GM18867 (cell line): ENCODE measurements around the gene MRPS5.

Source experiments
- ATAC-seq: cut with Tn5 transposase; IDR thresholded peaks from one replicate; pipeline ENCODE4 v1.9.1; 2021; ENCODE audit warnings: mild to moderate bottlenecking, moderate library complexity; ENCODE audit not compliant: unreplicated experiment

Gene MRPS5

GRCh38 chr2:95061601-95062183 is 59.9 kb downstream of the MRPS5 start:
- no peak for ATAC-seq

DNA sequence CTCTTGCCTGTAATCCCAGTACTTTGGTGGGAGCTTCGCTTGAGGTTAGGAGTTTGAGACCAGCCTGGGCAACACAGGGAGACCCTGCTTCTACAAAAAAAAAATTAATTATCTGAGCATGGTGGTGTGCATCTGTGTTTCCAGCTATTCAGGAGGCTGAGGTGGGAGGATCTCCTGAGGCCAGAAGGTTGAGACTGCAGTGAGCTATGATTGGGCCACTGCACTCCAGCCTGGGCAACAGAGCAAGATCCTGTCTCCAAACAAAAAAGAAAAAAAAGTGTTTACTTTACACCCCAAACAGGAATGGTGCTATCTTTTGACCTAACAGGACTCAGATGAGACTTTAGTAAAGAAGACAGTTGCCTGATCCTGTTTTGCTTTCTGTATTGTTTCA is 60.5 kb downstream of the MRPS5 start:
- no peak for ATAC-seq

GRCh38 chr2:95060446-95061118 is 61.0 kb downstream of the MRPS5 start:
- ATAC-seq: no peak

GRCh38 chr2:95059656-95060370 is 61.8 kb downstream of the MRPS5 start:
- no peak for ATAC-seq

- ATAC-seq: no peak
Measured at GRCh38 chr2:95058989-95059641, 62.5 kb downstream of the MRPS5 start.

DNA sequence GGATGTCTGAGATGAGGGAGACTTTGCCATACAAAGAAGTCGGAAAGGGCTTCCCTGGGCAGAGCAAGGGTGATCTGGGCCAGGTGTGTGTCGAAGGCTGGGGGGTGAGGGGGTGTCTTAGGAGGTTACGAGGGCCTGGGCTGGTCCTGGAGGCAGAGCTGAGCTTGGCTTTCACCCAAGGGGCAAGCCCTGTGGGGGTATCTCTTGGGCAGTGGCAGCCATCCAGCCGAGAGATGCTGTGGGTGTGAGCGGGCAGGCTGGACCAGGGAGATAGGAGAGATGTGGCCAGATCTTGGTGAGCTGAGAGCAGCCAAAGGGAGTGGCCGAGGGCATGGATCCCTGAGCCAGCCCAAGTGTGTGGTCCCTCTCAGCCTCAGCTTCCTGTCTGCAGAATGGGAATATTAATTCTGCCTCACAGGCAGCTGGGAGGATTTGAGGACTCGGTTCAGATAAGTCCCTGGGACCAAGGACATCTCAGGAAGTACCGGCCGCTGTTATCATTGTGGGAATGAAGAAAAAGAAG is 63.1 kb downstream of the MRPS5 start:
- no peak for ATAC-seq

GRCh38 chr2:95057535-95058370 is 63.9 kb downstream of the MRPS5 start:
- ATAC-seq: no peak

DNA sequence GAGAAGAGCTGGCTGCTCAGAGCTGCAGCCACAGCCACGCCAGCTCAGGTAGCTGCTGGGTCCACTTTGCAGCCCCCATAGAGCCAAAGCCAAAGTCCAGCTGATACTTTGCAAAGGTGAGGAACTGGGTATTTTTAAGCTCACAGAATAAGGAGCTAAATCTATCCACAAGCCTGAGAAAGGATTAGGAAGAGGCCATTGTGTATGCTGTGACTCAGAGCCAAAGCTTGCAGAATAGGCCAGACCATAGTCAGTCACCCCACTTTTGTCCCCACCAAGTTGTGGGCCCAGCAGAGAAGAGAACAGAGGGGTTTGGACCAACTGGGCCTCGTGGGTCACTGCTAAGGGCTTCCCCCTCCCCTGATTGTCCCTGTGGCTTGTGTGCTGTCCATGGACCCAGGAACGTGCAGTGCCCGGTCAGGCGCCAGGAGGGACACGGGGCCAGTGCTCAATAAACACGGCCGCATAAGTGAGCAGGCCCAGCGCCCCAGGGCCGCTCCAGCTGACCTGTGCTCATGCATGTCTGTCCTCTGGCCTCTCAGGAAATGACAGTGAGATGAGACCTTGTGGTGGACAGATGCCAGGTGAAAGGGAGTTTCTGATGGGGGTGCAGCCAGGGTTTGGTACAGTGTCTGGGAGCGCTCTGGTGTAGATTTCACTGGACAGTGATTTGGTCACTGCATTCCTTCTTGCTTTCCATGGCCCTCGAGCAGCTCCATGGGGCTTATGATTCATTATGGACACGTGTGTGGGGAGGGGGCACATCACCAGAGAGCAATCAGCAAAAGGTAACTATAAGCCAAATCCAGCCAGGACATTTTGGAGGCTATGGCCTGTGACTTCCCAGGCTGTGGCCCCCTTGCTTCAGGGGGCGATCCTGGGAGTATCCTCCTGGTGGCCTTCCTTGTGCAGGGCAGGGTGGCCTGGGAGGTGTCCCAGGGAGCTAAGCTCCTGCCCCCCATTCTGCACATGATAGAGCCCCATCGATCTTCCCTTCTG is 64.8 kb downstream of the MRPS5 start:
- ATAC-seq: no peak

- ATAC-seq: no peak
Measured at GRCh38 chr2:95056044-95056443, 65.6 kb downstream of the MRPS5 start.

- no peak for ATAC-seq
Measured at GRCh38 chr2:95055262-95055661, 66.3 kb downstream of the MRPS5 start.

DNA sequence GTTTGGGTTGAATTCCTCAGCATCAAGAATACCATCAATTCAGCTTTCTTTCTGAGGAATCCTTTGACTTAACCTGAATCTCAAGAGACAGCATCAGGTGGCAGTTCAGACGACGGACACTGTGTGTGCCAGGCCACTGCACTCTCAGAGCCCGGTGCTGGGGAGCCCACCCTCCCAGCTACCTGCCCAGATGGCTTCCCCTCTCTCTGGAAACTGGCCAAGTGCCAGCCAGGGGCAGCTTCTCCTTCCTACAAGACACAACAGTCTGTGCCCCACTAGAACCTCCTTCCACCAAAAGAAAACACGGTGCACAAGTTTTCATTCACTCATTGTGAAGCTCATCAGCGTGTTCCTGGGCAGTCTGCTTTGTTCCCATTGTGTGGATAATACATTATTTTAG is 67.6 kb downstream of the MRPS5 start:
- no peak for ATAC-seq

- no peak for ATAC-seq
Measured at GRCh38 chr2:95053543-95053942, 68.1 kb downstream of the MRPS5 start.

GRCh38 chr2:95052804-95053479 is 68.7 kb downstream of the MRPS5 start:
- no peak for ATAC-seq

DNA sequence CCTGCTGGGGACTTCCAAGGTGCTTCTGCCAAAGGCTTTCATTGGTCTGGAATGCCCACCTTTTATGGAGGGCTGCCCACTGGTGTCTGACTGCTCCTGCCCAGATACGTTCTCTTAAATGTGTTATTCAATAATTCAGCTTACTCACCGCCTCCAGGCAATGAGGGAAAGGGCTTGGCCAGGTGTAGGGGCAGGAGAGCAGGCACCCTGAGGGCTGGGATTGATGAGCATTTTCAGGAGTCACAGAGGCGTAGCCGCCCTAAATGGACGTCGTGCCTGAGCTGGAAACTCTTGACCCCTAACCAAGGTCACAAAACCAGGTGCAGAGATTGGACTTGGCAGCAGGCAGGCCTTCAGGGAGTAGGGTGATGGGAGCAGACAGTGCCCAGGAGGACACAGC is 69.3 kb downstream of the MRPS5 start:
- ATAC-seq: no peak

GRCh38 chr2:95051626-95052025 is 70.0 kb downstream of the MRPS5 start:
- no peak for ATAC-seq

DNA sequence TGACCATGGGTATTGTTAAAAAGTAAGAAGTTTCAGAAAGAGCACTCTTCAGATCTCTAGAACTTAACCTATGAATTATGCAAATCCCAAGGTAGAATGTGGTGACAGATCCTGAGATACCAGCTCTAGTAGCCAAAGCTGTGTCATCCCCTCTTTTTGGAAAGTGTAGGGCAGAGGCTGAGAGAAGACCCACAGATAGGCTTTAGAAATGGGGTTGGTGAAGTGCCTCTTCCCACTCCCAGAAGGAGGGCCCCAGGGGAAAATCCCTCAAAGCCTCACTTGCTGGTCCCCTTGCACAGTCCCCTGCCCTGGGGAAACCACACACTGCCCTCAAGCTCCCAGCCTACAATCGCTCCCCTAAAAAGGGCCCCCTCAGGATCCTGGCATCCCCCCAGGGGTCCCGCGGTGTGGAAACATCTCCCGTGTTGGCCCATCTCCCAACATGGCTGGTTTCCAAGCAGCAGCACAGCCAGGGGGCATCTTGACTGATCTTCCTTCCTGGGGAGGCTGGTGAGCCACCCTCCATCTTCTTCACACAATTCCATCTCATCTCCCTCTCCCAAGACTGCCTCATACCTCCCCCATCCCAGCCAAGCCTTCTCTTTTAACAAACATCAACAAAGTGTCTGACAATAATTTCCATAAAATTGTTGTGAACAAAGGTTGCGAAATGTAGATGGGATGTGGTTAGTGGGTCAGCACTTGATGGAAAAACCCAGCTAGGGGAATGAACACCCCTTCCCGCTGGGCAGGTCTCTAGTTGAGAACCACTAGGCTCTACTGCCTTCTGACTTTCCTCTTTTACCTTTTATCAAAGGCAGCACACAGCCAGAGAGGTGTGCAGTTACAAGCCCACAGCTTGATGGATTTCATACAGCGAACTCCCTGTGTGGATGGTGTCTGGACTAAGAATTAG is 71.0 kb downstream of the MRPS5 start:
- peak; percentile 40 for ATAC-seq

DNA sequence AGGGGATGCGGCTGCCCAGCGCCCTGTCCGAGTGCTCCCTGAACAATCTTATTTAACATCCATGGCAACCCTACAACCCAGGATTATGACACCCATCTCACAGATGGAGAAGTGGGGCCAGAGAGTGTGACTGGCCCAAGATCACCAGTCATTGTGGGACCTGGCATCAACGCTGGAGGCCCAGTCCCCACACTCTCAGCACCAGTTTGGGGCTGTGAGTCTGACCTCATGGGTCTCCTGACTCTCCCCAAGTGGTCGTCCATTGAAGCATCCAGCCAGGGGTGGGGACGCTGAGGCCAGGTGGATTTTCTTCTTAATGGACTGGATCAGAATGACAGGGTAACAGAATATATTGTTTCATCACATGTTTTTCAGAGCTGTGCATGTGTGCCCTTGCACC is 71.6 kb downstream of the MRPS5 start:
- peak; percentile 11 for ATAC-seq

DNA sequence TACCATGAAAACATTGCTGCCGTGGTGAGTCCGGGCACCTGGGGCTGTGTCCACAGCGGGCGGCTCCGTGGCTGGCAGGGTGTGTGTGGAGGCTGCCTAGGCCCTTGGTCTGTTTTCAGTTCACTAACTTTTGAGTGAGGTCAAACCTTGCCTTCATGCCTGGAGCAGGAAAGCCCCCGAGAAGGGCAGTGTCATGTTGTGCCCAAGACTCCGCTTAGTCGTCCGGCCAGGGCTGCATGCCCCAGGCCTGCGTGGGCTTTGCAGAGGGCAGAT is 72.0 kb downstream of the MRPS5 start:
- ATAC-seq: no peak
